ENCODE measurements around the gene MRPL52. TPM values are rescaled to one million over a fixed set of nuclear protein-coding genes. Genes with fewer than 3 reads are reported as not detected.
"Not testable (repeated sequence)": the region's sequence is repeated elsewhere in the genome, so short reads cannot be mapped to it uniquely, and the experiment has no call there.

The MRPL52 gene
- polyA plus RNA-seq, 2 donors: 99.8 to 182 TPM

- Histone ChIP-seq H3K9me3 (ENCODE audit: control insufficient read depth in 2 of 2, insufficient read depth in 1 of 2, low read depth in 1 of 2, low read length in 1 of 2) (no peaks in the 10 kb centered on the region), H3K4me1 (ENCODE audit: control insufficient read depth in 2 of 2, insufficient read depth in 2 of 2, low read length in 1 of 2) (peaks cover 0 to 6% of the 10 kb centered on the region in 2 donors), H3K36me3 (ENCODE audit: control insufficient read depth in 2 of 2, insufficient read depth in 2 of 2, low read length in 1 of 2) (no peaks in the 10 kb centered on the region), H3K4me3 (ENCODE audit: low read depth in 1 of 2, low read length in 2 of 2) (no peak overlapping the region), H3K27ac (ENCODE audit: low read depth in 2 of 2, low read length in 1 of 2) (no peak overlapping the region), H3K27me3 (ENCODE audit: control insufficient read depth in 1 of 2, insufficient read depth in 2 of 2, low read length in 2 of 2) (no peaks in the 10 kb centered on the region)
- WGBS, 2 donors: 76 to 83% methylated on average over 24 of the region's 24 CpGs
Observed at GRCh38 chr14:22821193-22822015, 8.3 kb upstream of the MRPL52 start.

- Histone ChIP-seq H3K4me3 (ENCODE audit: low read depth in 1 of 2, low read length in 2 of 2) (peak overlapping the region in 1 of 2 donors; percentile 39), H3K9me3 (ENCODE audit: control insufficient read depth in 2 of 2, insufficient read depth in 1 of 2, low read depth in 1 of 2, low read length in 1 of 2) (no peaks in the 10 kb centered on the region), H3K4me1 (ENCODE audit: control insufficient read depth in 2 of 2, insufficient read depth in 2 of 2, low read length in 1 of 2) (peaks cover 0 to 6% of the 10 kb centered on the region in 2 donors), H3K27ac (ENCODE audit: low read depth in 2 of 2, low read length in 1 of 2) (peak overlapping the region in 1 of 2 donors; percentile 35), H3K36me3 (ENCODE audit: control insufficient read depth in 2 of 2, insufficient read depth in 2 of 2, low read length in 1 of 2) (no peaks in the 10 kb centered on the region), H3K27me3 (ENCODE audit: control insufficient read depth in 1 of 2, insufficient read depth in 2 of 2, low read length in 2 of 2) (no peaks in the 10 kb centered on the region)
- 61 to 67% methylated on average over 32 of the region's 32 CpGs for WGBS, 2 donors
Observed at GRCh38 chr14:22822016-22822570, 7.6 kb upstream of the MRPL52 start.

- H3K27ac ChIP-seq (ENCODE audit: low read depth in 2 of 2, low read length in 1 of 2): peak overlapping the region in 1 of 2 donors; percentile 62
- WGBS, 2 donors: 1 to 2% methylated on average over 33 to 34 of the region's 34 CpGs
- no peaks in the 10 kb centered on the region for H3K27me3 ChIP-seq (ENCODE audit: control insufficient read depth in 1 of 2, insufficient read depth in 2 of 2, low read length in 2 of 2)
- H3K36me3 ChIP-seq (ENCODE audit: control insufficient read depth in 2 of 2, insufficient read depth in 2 of 2, low read length in 1 of 2): no peaks in the 10 kb centered on the region
- H3K9me3 ChIP-seq (ENCODE audit: control insufficient read depth in 2 of 2, insufficient read depth in 1 of 2, low read depth in 1 of 2, low read length in 1 of 2): no peaks in the 10 kb centered on the region
- H3K4me1 ChIP-seq (ENCODE audit: control insufficient read depth in 2 of 2, insufficient read depth in 2 of 2, low read length in 1 of 2): peaks cover 0 to 6% of the 10 kb centered on the region in 2 donors
- H3K4me3 ChIP-seq (ENCODE audit: low read depth in 1 of 2, low read length in 2 of 2): peak overlapping the region in 1 of 2 donors; percentile 39
Observed at GRCh38 chr14:22822571-22823098, 7.1 kb upstream of the MRPL52 start.

- peaks cover 0 to 6% of the 10 kb centered on the region in 2 donors for H3K4me1 ChIP-seq (ENCODE audit: control insufficient read depth in 2 of 2, insufficient read depth in 2 of 2, low read length in 1 of 2)
- no peaks in the 10 kb centered on the region for H3K27me3 ChIP-seq (ENCODE audit: control insufficient read depth in 1 of 2, insufficient read depth in 2 of 2, low read length in 2 of 2)
- H3K4me3 ChIP-seq (ENCODE audit: low read depth in 1 of 2, low read length in 2 of 2): no peak overlapping the region
- H3K36me3 ChIP-seq (ENCODE audit: control insufficient read depth in 2 of 2, insufficient read depth in 2 of 2, low read length in 1 of 2): no peaks in the 10 kb centered on the region
- H3K9me3 ChIP-seq (ENCODE audit: control insufficient read depth in 2 of 2, insufficient read depth in 1 of 2, low read depth in 1 of 2, low read length in 1 of 2): no peaks in the 10 kb centered on the region
- WGBS, 2 donors: 65 to 66% methylated on average over 8 of the region's 8 CpGs
- no peak overlapping the region for H3K27ac ChIP-seq (ENCODE audit: low read depth in 2 of 2, low read length in 1 of 2)
Observed at GRCh38 chr14:22824711-22825359, 4.9 kb upstream of the MRPL52 start.

- H3K4me1 ChIP-seq (ENCODE audit: control insufficient read depth in 2 of 2, insufficient read depth in 2 of 2, low read length in 1 of 2); H3K27me3 ChIP-seq (ENCODE audit: control insufficient read depth in 1 of 2, insufficient read depth in 2 of 2, low read length in 2 of 2); H3K36me3 ChIP-seq (ENCODE audit: control insufficient read depth in 2 of 2, insufficient read depth in 2 of 2, low read length in 1 of 2); H3K9me3 ChIP-seq (ENCODE audit: control insufficient read depth in 2 of 2, insufficient read depth in 1 of 2, low read depth in 1 of 2, low read length in 1 of 2): not testable (repeated sequence)
- H3K4me3 ChIP-seq (ENCODE audit: low read depth in 1 of 2, low read length in 2 of 2): peak overlapping the region; percentile 75 to 95
- peak overlapping the region; percentile 69 to 76 for H3K27ac ChIP-seq (ENCODE audit: low read depth in 2 of 2, low read length in 1 of 2)
- WGBS, 2 donors: 78 to 84% methylated on average over 12 of the region's 12 CpGs
Observed at GRCh38 chr14:22829076-22829660, 519 bp upstream of the MRPL52 start.

- Histone ChIP-seq H3K27ac (ENCODE audit: low read depth in 2 of 2, low read length in 1 of 2) (no peak overlapping the region), H3K36me3 (ENCODE audit: control insufficient read depth in 2 of 2, insufficient read depth in 2 of 2, low read length in 1 of 2) (peaks cover 0 to 3% of the 10 kb centered on the region in 2 donors), H3K4me3 (ENCODE audit: low read depth in 1 of 2, low read length in 2 of 2) (peak overlapping the region in 1 of 2 donors; percentile 75), H3K9me3 (ENCODE audit: control insufficient read depth in 2 of 2, insufficient read depth in 1 of 2, low read depth in 1 of 2, low read length in 1 of 2) (no peaks in the 10 kb centered on the region), H3K4me1 (ENCODE audit: control insufficient read depth in 2 of 2, insufficient read depth in 2 of 2, low read length in 1 of 2) (no peaks in the 10 kb centered on the region), H3K27me3 (ENCODE audit: control insufficient read depth in 1 of 2, insufficient read depth in 2 of 2, low read length in 2 of 2) (no peaks in the 10 kb centered on the region)
- 20 to 25% methylated on average over 3 of the region's 3 CpGs for WGBS, 2 donors
Observed at GRCh38 chr14:22830443-22831010, 840 bp downstream of the MRPL52 start.

GRCh38 chr14:22835505-22835904 is 5.8 kb downstream of the MRPL52 start:
- WGBS, 2 donors: 82 to 83% methylated on average over 3 of the region's 3 CpGs
- Histone ChIP-seq H3K27me3 (ENCODE audit: control insufficient read depth in 1 of 2, insufficient read depth in 2 of 2, low read length in 2 of 2) (no peaks in the 10 kb centered on the region), H3K36me3 (ENCODE audit: control insufficient read depth in 2 of 2, insufficient read depth in 2 of 2, low read length in 1 of 2) (peaks cover 0 to 3% of the 10 kb centered on the region in 2 donors), H3K9me3 (ENCODE audit: control insufficient read depth in 2 of 2, insufficient read depth in 1 of 2, low read depth in 1 of 2, low read length in 1 of 2) (no peaks in the 10 kb centered on the region), H3K4me1 (ENCODE audit: control insufficient read depth in 2 of 2, insufficient read depth in 2 of 2, low read length in 1 of 2) (peaks cover 0 to 9% of the 10 kb centered on the region in 2 donors), H3K27ac (ENCODE audit: low read depth in 2 of 2, low read length in 1 of 2) (peak overlapping the region in 1 of 2 donors; percentile 98), H3K4me3 (ENCODE audit: low read depth in 1 of 2, low read length in 2 of 2) (no peak overlapping the region)

GRCh38 chr14:22836301-22837113 is 6.8 kb downstream of the MRPL52 start, which contains the start of gene MMP14:
TSS of gene MMP14 (plus strand) at chr14:22836585. CDS start at chr14:22836818, 233 bp downstream.
- Histone ChIP-seq H3K27ac (ENCODE audit: low read depth in 2 of 2, low read length in 1 of 2) (peak within 1 kb of the TSS; percentile 98 to 99), H3K4me3 (ENCODE audit: low read depth in 1 of 2, low read length in 2 of 2) (peak within 1 kb of the TSS; percentile 83 to 95), H3K27me3 (ENCODE audit: control insufficient read depth in 1 of 2, insufficient read depth in 2 of 2, low read length in 2 of 2) (no peaks in the 10 kb centered on the region), H3K9me3 (ENCODE audit: control insufficient read depth in 2 of 2, insufficient read depth in 1 of 2, low read depth in 1 of 2, low read length in 1 of 2) (no peaks in the 10 kb centered on the region), H3K4me1 (ENCODE audit: control insufficient read depth in 2 of 2, insufficient read depth in 2 of 2, low read length in 1 of 2) (peaks cover 0 to 9% of the 10 kb centered on the region in 2 donors), H3K36me3 (ENCODE audit: control insufficient read depth in 2 of 2, insufficient read depth in 2 of 2, low read length in 1 of 2) (peaks cover 0 to 8% of the 10 kb centered on the region in 2 donors)
- WGBS, 2 donors: 7 to 10% methylated on average over 46 of the region's 46 CpGs
